ENCODE results near the gene WWOX. TPM values are rescaled to one million over a fixed set of nuclear protein-coding genes. Genes with fewer than 3 reads are reported as not detected.

WWOX gene
- total RNA-seq, 1 experiment from 2014 or later = 79.9 TPM

- Histone ChIP-seq H3K9me3 (ENCODE audit: low read depth, low read length, poor library complexity, severe bottlenecking) (no peaks in the 10 kb centered on the region), H3K4me1 (ENCODE audit: insufficient read depth, low read length, poor library complexity, severe bottlenecking) (no peaks in the 10 kb centered on the region), H3K27ac (ENCODE audit: low read depth, low read length, poor library complexity, severe bottlenecking) (no peak overlapping the region), H3K4me3 (ENCODE audit: low read depth, low read length, poor library complexity, severe bottlenecking) (no peak overlapping the region), H3K27me3 (replicated peaks; ENCODE audit: insufficient read depth, low read depth, low read length, poor library complexity) (no peaks in the 10 kb centered on the region), H3K36me3 (ENCODE audit: insufficient read depth, low read length, poor library complexity, severe bottlenecking) (no peaks in the 10 kb centered on the region)
- intact Hi-C loops (cut with micrococcal nuclease; ENCODE audit: unreplicated experiment) = loop anchor here (10.0 kb wide), 1 partner anchor 649 kb away; no protein-coding TSS in a partner anchor
- ChIA-PET POLR2A (ENCODE audit: low non-redundant PET) (no interaction called here), CTCF (no interaction called here)
- no TSS peak for BruUV-seq (replicated peaks)
- no peak for TF ChIP-seq CTCF (conservative IDR thresholded peaks at IDR 0.05; ENCODE audit: low read depth, low read length)
- TF ChIP-seq EZH2 (IDR thresholded peaks at IDR 0.05; ENCODE audit: borderline replicate concordance, low read depth, low read length, poor library complexity, severe bottlenecking) = no peak
- DNase-seq (ENCODE audit: low spot score) = no peak
Measured at GRCh38 chr16:78773706-78774105, 674.3 kb downstream of the WWOX start.

- CTCF ChIA-PET = no interaction called here
- POLR2A ChIA-PET (ENCODE audit: low non-redundant PET) = no interaction called here
Measured at GRCh38 chr16:78775161-78775561, 675.7 kb downstream of the WWOX start.

GRCh38 chr16:78778101-78779004 is 678.9 kb downstream of the WWOX start:
- no TSS peak for BruUV-seq (replicated peaks)
- H3K36me3 ChIP-seq (ENCODE audit: insufficient read depth, low read length, poor library complexity, severe bottlenecking) = no peaks in the 10 kb centered on the region
- no peak for DNase-seq (ENCODE audit: low spot score)
- ChIA-PET CTCF (no interaction called here), POLR2A (ENCODE audit: low non-redundant PET) (interaction anchor here (0.6 kb wide), 1 partner anchor 860 kb away, joined by 5 read pairs; no protein-coding TSS in a partner anchor)
- TF ChIP-seq CTCF (conservative IDR thresholded peaks at IDR 0.05; ENCODE audit: low read depth, low read length) (no peak), EZH2 (IDR thresholded peaks at IDR 0.05; ENCODE audit: borderline replicate concordance, low read depth, low read length, poor library complexity, severe bottlenecking) (no peak)
- no peak overlapping the region for H3K27ac ChIP-seq (ENCODE audit: low read depth, low read length, poor library complexity, severe bottlenecking)
- H3K4me3 ChIP-seq (ENCODE audit: low read depth, low read length, poor library complexity, severe bottlenecking) = no peak overlapping the region
- intact Hi-C loops (cut with micrococcal nuclease; ENCODE audit: unreplicated experiment) = loop anchor here (10.0 kb wide), 1 partner anchor 654 kb away; no protein-coding TSS in a partner anchor
- H3K9me3 ChIP-seq (ENCODE audit: low read depth, low read length, poor library complexity, severe bottlenecking) = no peaks in the 10 kb centered on the region
- no peaks in the 10 kb centered on the region for H3K4me1 ChIP-seq (ENCODE audit: insufficient read depth, low read length, poor library complexity, severe bottlenecking)
- no peaks in the 10 kb centered on the region for H3K27me3 ChIP-seq (replicated peaks; ENCODE audit: insufficient read depth, low read depth, low read length, poor library complexity)

More at GRCh38 chr16:78775161-78775561, 675.7 kb downstream of the WWOX start:
- no peak overlapping the region for H3K4me3 ChIP-seq (ENCODE audit: low read depth, low read length, poor library complexity, severe bottlenecking)
- no peaks in the 10 kb centered on the region for H3K4me1 ChIP-seq (ENCODE audit: insufficient read depth, low read length, poor library complexity, severe bottlenecking)
- no TSS peak for BruUV-seq (replicated peaks)
- no peaks in the 10 kb centered on the region for H3K36me3 ChIP-seq (ENCODE audit: insufficient read depth, low read length, poor library complexity, severe bottlenecking)
- no peak for DNase-seq (ENCODE audit: low spot score)
- H3K27ac ChIP-seq (ENCODE audit: low read depth, low read length, poor library complexity, severe bottlenecking) = no peak overlapping the region
- no peaks in the 10 kb centered on the region for H3K9me3 ChIP-seq (ENCODE audit: low read depth, low read length, poor library complexity, severe bottlenecking)
- intact Hi-C loops (cut with micrococcal nuclease; ENCODE audit: unreplicated experiment) = loop anchor here (10.0 kb wide), 1 partner anchor 650 kb away; no protein-coding TSS in a partner anchor
- H3K27me3 ChIP-seq (replicated peaks; ENCODE audit: insufficient read depth, low read depth, low read length, poor library complexity) = no peaks in the 10 kb centered on the region
- no peak for TF ChIP-seq EZH2 (IDR thresholded peaks at IDR 0.05; ENCODE audit: borderline replicate concordance, low read depth, low read length, poor library complexity, severe bottlenecking)

All from A673 (cell line).